ENCODE results near the gene ANXA6.

The ANXA6 gene

DNA sequence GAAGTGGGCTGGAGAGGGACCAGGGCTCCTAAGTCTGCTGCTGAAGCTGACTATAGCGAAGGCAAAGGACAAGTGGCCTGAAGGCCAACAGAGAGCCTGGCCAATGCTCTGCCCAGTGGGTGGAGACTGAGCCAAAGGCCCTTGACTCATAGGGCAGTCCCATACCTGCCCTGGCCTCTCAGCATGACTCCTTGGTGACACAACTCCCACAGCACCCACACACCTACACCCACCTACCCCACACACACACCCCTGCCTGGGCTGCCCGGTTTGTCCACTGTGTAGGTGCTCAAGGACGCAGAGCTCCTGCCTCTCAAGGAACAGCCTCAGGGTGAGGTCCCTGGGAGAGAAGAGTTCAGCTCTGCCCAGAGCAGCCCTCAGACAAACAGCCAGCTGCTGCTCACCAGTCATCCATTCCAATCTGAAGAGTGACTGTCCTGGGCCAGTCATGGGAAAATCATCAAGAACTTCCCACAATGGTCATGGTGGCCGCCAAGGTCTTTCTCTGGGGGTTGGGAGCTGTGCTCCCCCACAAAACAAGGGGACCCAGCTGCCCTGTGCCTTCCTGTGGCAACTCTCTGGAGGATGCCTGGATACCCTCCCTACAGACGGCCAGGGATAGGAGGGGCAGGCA lies 81.8 kb downstream of the ANXA6 start:
- no peak overlapping the region for H3K4me3 ChIP-seq (replicated peaks; ENCODE audit: insufficient read depth, low read length)
- DNase-seq (ENCODE audit: low read depth in 1 of 2, low spot score in 1 of 2) = no peak
- TF ChIP-seq CTCF (IDR thresholded peaks at IDR 0.05; ENCODE audit: insufficient read depth, low read length) (no peak), GABPA (IDR thresholded peaks at IDR 0.05; ENCODE audit: low read depth) (no peak), POLR2AphosphoS5 (IDR thresholded peaks at IDR 0.05; ENCODE audit: low read depth) (no peak), SPI1 (IDR thresholded peaks at IDR 0.05; ENCODE audit: borderline replicate concordance, low read depth) (no peak)
- TF ChIP-seq, protein P1, sequence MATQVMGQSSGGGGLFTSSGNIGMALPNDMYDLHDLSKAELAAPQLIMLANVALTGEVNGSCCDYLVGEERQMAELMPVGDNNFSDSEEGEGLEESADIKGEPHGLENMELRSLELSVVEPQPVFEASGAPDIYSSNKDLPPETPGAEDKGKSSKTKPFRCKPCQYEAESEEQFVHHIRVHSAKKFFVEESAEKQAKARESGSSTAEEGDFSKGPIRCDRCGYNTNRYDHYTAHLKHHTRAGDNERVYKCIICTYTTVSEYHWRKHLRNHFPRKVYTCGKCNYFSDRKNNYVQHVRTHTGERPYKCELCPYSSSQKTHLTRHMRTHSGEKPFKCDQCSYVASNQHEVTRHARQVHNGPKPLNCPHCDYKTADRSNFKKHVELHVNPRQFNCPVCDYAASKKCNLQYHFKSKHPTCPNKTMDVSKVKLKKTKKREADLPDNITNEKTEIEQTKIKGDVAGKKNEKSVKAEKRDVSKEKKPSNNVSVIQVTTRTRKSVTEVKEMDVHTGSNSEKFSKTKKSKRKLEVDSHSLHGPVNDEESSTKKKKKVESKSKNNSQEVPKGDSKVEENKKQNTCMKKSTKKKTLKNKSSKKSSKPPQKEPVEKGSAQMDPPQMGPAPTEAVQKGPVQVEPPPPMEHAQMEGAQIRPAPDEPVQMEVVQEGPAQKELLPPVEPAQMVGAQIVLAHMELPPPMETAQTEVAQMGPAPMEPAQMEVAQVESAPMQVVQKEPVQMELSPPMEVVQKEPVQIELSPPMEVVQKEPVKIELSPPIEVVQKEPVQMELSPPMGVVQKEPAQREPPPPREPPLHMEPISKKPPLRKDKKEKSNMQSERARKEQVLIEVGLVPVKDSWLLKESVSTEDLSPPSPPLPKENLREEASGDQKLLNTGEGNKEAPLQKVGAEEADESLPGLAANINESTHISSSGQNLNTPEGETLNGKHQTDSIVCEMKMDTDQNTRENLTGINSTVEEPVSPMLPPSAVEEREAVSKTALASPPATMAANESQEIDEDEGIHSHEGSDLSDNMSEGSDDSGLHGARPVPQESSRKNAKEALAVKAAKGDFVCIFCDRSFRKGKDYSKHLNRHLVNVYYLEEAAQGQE (IDR thresholded peaks at IDR 0.05; ENCODE audit: insufficient replicate concordance, low read depth) = no peak
- H3K27ac ChIP-seq (replicated peaks) = no peak overlapping the region
- H3K27me3 ChIP-seq (ENCODE audit: insufficient read depth, poor library complexity, severe bottlenecking) = no peaks in the 10 kb centered on the region

GRCh38 chr5:151074557-151074956 lies 83.0 kb downstream of the ANXA6 start:
- no peak overlapping the region for H3K27ac ChIP-seq (replicated peaks)
- no peaks in the 10 kb centered on the region for H3K27me3 ChIP-seq (ENCODE audit: insufficient read depth, poor library complexity, severe bottlenecking)
- DNase-seq (ENCODE audit: low read depth in 1 of 2, low spot score in 1 of 2) = no peak
- no peak overlapping the region for H3K4me3 ChIP-seq (replicated peaks; ENCODE audit: insufficient read depth, low read length)
- TF ChIP-seq CTCF (IDR thresholded peaks at IDR 0.05; ENCODE audit: insufficient read depth, low read length) (no peak), GABPA (IDR thresholded peaks at IDR 0.05; ENCODE audit: low read depth) (no peak), SPI1 (IDR thresholded peaks at IDR 0.05; ENCODE audit: borderline replicate concordance, low read depth) (no peak), POLR2AphosphoS5 (IDR thresholded peaks at IDR 0.05; ENCODE audit: low read depth) (no peak)
- TF ChIP-seq, protein P1 (IDR thresholded peaks at IDR 0.05; ENCODE audit: insufficient replicate concordance, low read depth) = no peak

GRCh38 chr5:151073280-151073679 lies 84.3 kb downstream of the ANXA6 start:
- H3K27me3 ChIP-seq (ENCODE audit: insufficient read depth, poor library complexity, severe bottlenecking) = no peaks in the 10 kb centered on the region
- no peak for DNase-seq (ENCODE audit: low read depth in 1 of 2, low spot score in 1 of 2)
- H3K4me3 ChIP-seq (replicated peaks; ENCODE audit: insufficient read depth, low read length) = no peak overlapping the region
- TF ChIP-seq, protein P1 (IDR thresholded peaks at IDR 0.05; ENCODE audit: insufficient replicate concordance, low read depth) = no peak
- no peak for TF ChIP-seq POLR2AphosphoS5 (IDR thresholded peaks at IDR 0.05; ENCODE audit: low read depth)
- no peak for TF ChIP-seq GABPA (IDR thresholded peaks at IDR 0.05; ENCODE audit: low read depth)
- no peak for TF ChIP-seq SPI1 (IDR thresholded peaks at IDR 0.05; ENCODE audit: borderline replicate concordance, low read depth)
- no peak for TF ChIP-seq CTCF (IDR thresholded peaks at IDR 0.05; ENCODE audit: insufficient read depth, low read length)
- no peak overlapping the region for H3K27ac ChIP-seq (replicated peaks)
